ENCODE results near the gene DNAJC5. TPM values are rescaled to one million over a fixed set of nuclear protein-coding genes. Genes with fewer than 3 reads are reported as not detected.

The DNAJC5 gene
- total and polyA plus RNA-seq, 2 of the 8 experiments (the other 6 are each of a cell fraction or from before 2014, with no cell fraction given): 19.2 to 31.2 TPM

GRCh38 chr20:63878899-63879663 lies 15.8 kb upstream of the DNAJC5 start:
- POLR2A ChIA-PET (ENCODE audit: partially characterized antibody): interaction anchor here (1.1 to 4.3 kb wide), 5 partner anchors 12 to 87 kb away, joined by 3 to 26 read pairs (median 7); partner anchors contain the start of gene TPD52L2
- no peak for FAIRE-seq
- H3K23ac ChIP-seq (ENCODE audit: insufficient read length): no peak overlapping the region

More at GRCh38 chr20:63878899-63879663, 15.8 kb upstream of the DNAJC5 start:
- Histone ChIP-seq H2BK20ac (ENCODE audit: low read length) (no peak overlapping the region), H3K27me3 (replicated peaks in 1 of 4; ENCODE audit: control insufficient read depth in 3 of 4, extremely low read depth in 1 of 4, insufficient read depth in 3 of 4, low read length in 3 of 4) (no peaks in the 10 kb centered on the region), H2BK12ac (ENCODE audit: low read depth, low read length) (no peak overlapping the region), H3K36me3 (ENCODE audit: control insufficient read depth in 2 of 4, insufficient read depth in 4 of 4, low read length in 3 of 4) (peaks cover 20 to 52% (median 37%) of the 10 kb centered on the region in 4 experiments), H3K4ac (replicated peaks; ENCODE audit: insufficient read length, low read depth, low read length) (no peak overlapping the region), H2BK15ac (ENCODE audit: low read length) (no peak overlapping the region), H3K56ac (replicated peaks; ENCODE audit: insufficient read length, low read depth, low read length) (no peak overlapping the region), H2BK120ac (replicated peaks; ENCODE audit: low read depth, low read length) (no peak overlapping the region), H4K91ac (replicated peaks; ENCODE audit: insufficient read length, low read length) (no peak overlapping the region), H3K9ac (replicated peaks in 1 of 4; ENCODE audit: extremely low read depth in 1 of 4, low read depth in 3 of 4, low read length in 3 of 4) (no peak overlapping the region), H3K18ac (ENCODE audit: extremely low read depth, low read length) (no peak overlapping the region), H3K4me3 (ENCODE audit: extremely low read depth in 1 of 4, insufficient read depth in 2 of 4, low read depth in 3 of 4, low read length in 4 of 4) (no peak overlapping the region), H3K27ac (ENCODE audit: low read depth, low read length) (no peak overlapping the region), H3K14ac (ENCODE audit: insufficient read length) (no peak overlapping the region), H3K79me1 (ENCODE audit: low read depth, low read length) (peaks cover 12% of the 10 kb centered on the region), H3K79me2 (ENCODE audit: control insufficient read depth in 1 of 2, insufficient read depth in 2 of 2, low read length in 2 of 2) (peaks cover 0 to 33% of the 10 kb centered on the region in 2 experiments; a peak in 1 of 4 replicates), H2AK5ac (ENCODE audit: low read depth, low read length) (no peak overlapping the region), H3K23me2 (ENCODE audit: low read depth, low read length) (no peaks in the 10 kb centered on the region), H3K4me2 (ENCODE audit: insufficient read depth in 1 of 2, low read depth in 2 of 2, low read length in 2 of 2) (no peak overlapping the region), H4K5ac (ENCODE audit: insufficient read length, low read depth, low read length) (no peak overlapping the region), H3K9me3 (ENCODE audit: insufficient read depth in 2 of 2, low read depth in 1 of 2, low read length in 1 of 2) (no peaks in the 10 kb centered on the region), H2BK5ac (ENCODE audit: low read depth, low read length) (no peak overlapping the region), H3K4me1 (replicated peaks in 1 of 4; ENCODE audit: control insufficient read depth in 3 of 4, insufficient read depth in 4 of 4, low read length in 3 of 4) (no peaks in the 10 kb centered on the region), H4K8ac (ENCODE audit: extremely low read depth, insufficient read depth, low read length) (no peak overlapping the region), H4K20me1 (replicated peaks in 1 of 2; ENCODE audit: control insufficient read depth in 1 of 2, insufficient read depth in 2 of 2, low read length in 2 of 2) (peaks cover 8 to 35% of the 10 kb centered on the region in 2 experiments), H2AFZ (ENCODE audit: low read length) (no peak overlapping the region)
- no peak for TF ChIP-seq RAD21 (IDR thresholded peaks at IDR 0.05 in 1 of 2, conservative IDR thresholded peaks at IDR 0.05 in 1 of 2; ENCODE audit: low read depth in 2 of 2, low read length in 2 of 2)
- TF ChIP-seq HDAC6 (IDR thresholded peaks at IDR 0.05; ENCODE audit: low read depth, low read length): no peak
- no peak for DNase-seq (ENCODE audit: low read depth in 1 of 2, low spot score in 2 of 2)
- WGBS, 2 experiments (ENCODE audit: extremely low coverage in 1 of 2, insufficient coverage in 1 of 2, insufficient read length in 1 of 2, insufficient replicate concordance in 2 of 2, low coverage in 1 of 2, low lambda C conversion rate in 2 of 2, missing lambda C conversion rate in 1 of 2): 91% methylated on average over 14 of the region's 14 CpGs; no CpG with 5 or more reads in 1 of the 2 experiments
- CTCF ChIA-PET (ENCODE audit: partially characterized antibody): interaction anchor here (0.6 to 4.3 kb wide), 8 partner anchors 10 to 341 kb away, joined by 3 to 12 read pairs (median 3); no protein-coding TSS in a partner anchor

All from H1 (cell line).